HG02970 (cell line): Measurements from ENCODE around the gene LTBP2.

ENCODE experiments used
- ATAC-seq: cut with Tn5 transposase; IDR thresholded peaks from one replicate; pipeline ENCODE4 v1.9.1; 2021; ENCODE audit warnings: mild to moderate bottlenecking, moderate library complexity, moderate number of reproducible peaks; ENCODE audit not compliant: unreplicated experiment, low FRiP score

Gene LTBP2

GRCh38 chr14:74641601-74642391 lies 29.8 kb upstream of the LTBP2 start:
- no peak for ATAC-seq

GRCh38 chr14:74638966-74639365 lies 26.9 kb upstream of the LTBP2 start:
- ATAC-seq = no peak

GRCh38 chr14:74638066-74638465 lies 26.0 kb upstream of the LTBP2 start:
- no peak for ATAC-seq

- no peak for ATAC-seq
Measured at GRCh38 chr14:74637178-74637550, 25.1 kb upstream of the LTBP2 start.

GRCh38 chr14:74636424-74637177 lies 24.6 kb upstream of the LTBP2 start:
- no peak for ATAC-seq

GRCh38 chr14:74635847-74636246 lies 23.8 kb upstream of the LTBP2 start:
- no peak for ATAC-seq

- ATAC-seq = no peak
Measured at GRCh38 chr14:74634964-74635363, 22.9 kb upstream of the LTBP2 start.

- ATAC-seq = no peak
Measured at GRCh38 chr14:74634481-74634880, 22.4 kb upstream of the LTBP2 start.

GRCh38 chr14:74630881-74631690 lies 19.0 kb upstream of the LTBP2 start:
- no peak for ATAC-seq

- ATAC-seq = no peak
Measured at GRCh38 chr14:74628418-74628817, 16.4 kb upstream of the LTBP2 start.

GRCh38 chr14:74627076-74627475 lies 15.0 kb upstream of the LTBP2 start:
- ATAC-seq = no peak

- no peak for ATAC-seq
Measured at GRCh38 chr14:74622257-74622656, 10.2 kb upstream of the LTBP2 start.

GRCh38 chr14:74621556-74621955 lies 9.5 kb upstream of the LTBP2 start:
- ATAC-seq = no peak

- no peak for ATAC-seq
Measured at GRCh38 chr14:74620923-74621322, 8.9 kb upstream of the LTBP2 start.

GRCh38 chr14:74620497-74620921 lies 8.5 kb upstream of the LTBP2 start:
- no peak for ATAC-seq

- ATAC-seq = no peak
Measured at GRCh38 chr14:74619672-74620131, 7.7 kb upstream of the LTBP2 start.

- no peak for ATAC-seq
Measured at GRCh38 chr14:74618078-74618952, 6.3 kb upstream of the LTBP2 start.

- ATAC-seq = no peak
Measured at GRCh38 chr14:74616996-74617700, 5.1 kb upstream of the LTBP2 start.

- no peak for ATAC-seq
Measured at GRCh38 chr14:74616507-74616906, 4.5 kb upstream of the LTBP2 start.
